HuH-7.5 (cell line): ENCODE measurements around the gene SVIL.
A peak's percentile ranks its signal among the peaks of the same experiment; 100 is the strongest.
"Not testable (repeated sequence)": the region's sequence is repeated elsewhere in the genome, so short reads cannot be mapped to it uniquely, and the experiment has no call there.

Experiments
- DNase-seq: peaks from one replicate; pipeline ENCODE4 v3.0.0; 2011; ENCODE audit warnings: low spot score

Gene SVIL

DNA sequence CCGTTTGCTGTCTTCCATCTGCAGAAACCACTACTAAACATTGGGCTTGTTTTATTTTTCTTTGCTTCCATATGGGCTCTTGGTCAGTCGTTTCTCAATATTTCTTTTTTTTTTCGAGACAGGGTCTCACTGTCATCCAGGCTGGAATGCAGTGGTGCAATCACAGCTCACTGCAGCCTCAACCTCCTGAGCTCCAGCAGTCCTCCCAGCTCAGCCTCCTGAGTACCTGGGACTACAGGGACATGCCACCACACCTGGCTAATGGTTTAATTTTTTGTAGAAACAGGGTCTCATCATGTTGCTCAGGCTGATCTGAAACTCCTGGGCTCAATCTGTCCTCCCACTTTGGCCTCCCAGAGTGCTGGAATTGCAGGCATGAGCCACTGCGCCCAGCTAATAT lies 182.8 kb downstream of the SVIL start:
- DNase-seq = no peak

DNA sequence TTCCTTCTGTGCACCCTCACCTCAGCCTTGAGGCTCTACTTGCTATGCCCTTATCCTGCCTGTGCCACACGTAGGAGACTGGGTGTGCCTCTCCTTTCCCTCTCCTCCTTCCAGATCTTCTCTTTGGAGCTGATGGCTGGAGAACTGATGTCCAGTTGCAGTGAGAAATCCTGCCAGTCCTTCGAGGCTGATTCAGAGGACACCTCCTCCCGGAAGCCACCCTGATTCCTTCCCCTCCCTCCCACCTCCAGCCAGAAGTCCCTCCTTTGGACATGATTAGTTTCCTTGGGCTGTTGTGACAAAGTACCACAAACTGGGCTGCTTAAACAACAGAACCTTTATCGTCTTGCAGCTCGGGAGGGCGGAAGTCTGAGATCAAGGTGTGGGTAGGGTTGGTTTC lies 184.4 kb downstream of the SVIL start:
- no peak for DNase-seq

GRCh38 chr10:29448756-29449592 lies 185.8 kb downstream of the SVIL start:
- DNase-seq = peak; percentile 44

- no peak for DNase-seq
Observed at GRCh38 chr10:29448125-29448524, 186.6 kb downstream of the SVIL start.

DNA sequence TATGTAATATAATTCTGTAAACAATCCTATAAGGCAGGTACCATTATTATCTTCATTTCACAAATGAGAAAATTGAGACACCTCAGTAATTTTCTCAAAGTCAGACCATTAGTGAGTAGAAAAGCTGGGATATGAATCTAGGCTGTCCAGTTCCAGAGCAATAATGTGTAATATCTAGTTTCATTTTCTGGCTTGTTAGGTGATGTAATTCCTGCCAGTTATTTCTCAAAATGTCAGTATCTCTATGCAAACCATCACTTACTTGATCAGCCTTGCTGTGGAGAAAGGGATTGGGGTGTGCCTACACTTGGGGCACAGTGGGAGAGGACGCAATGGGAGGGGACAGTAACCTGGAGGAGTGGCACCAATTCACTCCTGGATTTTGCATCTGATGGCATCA lies 188.4 kb downstream of the SVIL start:
- no peak for DNase-seq

DNA sequence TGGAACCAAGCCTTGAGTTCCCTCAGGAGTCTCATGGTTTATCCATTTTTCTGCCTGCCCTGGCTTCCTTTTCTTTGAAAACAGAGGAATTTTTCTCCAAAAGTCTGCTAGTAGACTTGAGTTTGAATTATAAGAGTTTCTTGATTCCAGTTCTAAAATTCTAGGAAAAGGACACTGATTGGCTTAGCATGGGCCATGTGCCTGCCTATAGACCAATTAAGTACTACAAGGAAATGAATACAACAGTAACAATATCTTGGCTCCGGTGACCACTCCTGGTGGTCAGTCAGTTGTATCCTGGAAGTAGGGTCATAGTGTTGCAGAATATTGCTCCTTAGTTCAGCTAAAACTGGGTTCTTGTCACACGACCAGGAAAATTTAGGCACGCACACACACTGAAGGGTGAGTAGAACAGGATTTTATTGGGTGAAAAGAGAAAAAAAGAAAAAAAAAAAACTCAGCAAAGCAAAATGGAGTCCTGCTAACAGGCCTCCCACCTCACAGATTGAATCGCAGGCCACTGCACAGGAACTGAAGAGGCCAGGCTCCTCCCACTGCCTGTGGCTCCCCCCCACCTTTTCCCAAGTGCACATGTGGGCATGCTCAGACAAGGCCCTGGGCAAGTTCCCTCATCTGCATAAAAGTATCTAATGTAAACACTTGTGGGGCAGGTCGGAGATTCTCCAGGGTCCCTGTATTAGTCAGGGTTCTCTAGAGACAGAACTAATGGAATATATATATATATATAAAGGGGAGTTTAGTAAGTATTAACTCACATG lies 190.8 kb downstream of the SVIL start:
- DNase-seq = no peak

DNA sequence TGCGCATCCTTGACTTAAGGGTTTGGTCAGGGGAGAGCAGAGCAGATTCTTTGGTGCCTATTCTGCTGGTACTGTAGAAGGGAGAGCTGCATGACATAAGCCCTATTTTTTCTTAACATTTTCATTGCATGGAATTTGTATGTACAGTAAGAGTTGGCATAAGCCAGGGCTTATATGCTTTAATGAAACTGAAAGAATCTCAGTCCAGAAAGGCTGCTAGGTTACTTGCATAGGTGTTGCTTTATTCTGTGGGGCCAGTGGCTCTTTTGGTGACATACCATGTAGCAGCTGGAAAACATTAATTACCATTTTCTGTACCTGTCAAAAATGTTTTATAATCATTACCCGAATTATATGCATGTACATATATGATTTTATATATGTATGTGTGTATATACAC lies 193.8 kb downstream of the SVIL start:
- DNase-seq = no peak

DNA sequence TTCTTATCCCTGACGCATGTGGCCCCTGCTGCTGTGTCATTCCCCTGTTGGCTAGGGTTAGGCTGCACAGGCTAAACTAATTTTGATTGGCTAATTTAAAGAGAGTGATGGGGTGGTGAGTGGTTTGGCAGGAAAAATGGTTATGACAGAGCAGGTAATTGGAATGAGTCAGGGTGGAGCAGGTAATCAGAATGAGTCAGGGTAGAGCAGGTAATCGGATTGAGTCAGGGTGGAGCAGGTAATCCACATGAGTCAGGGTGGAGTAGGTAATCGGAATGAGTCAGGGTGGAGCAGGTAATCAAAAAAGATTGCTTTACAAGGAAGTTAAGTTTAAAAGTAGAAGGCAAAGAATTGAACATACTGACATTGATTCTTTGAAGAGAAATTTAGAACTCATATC lies 195.8 kb downstream of the SVIL start:
- DNase-seq = not testable (repeated sequence)

GRCh38 chr10:29438271-29438670 lies 196.5 kb downstream of the SVIL start:
- DNase-seq = no peak

- no peak for DNase-seq
Observed at GRCh38 chr10:29437871-29438270, 196.9 kb downstream of the SVIL start.

DNA sequence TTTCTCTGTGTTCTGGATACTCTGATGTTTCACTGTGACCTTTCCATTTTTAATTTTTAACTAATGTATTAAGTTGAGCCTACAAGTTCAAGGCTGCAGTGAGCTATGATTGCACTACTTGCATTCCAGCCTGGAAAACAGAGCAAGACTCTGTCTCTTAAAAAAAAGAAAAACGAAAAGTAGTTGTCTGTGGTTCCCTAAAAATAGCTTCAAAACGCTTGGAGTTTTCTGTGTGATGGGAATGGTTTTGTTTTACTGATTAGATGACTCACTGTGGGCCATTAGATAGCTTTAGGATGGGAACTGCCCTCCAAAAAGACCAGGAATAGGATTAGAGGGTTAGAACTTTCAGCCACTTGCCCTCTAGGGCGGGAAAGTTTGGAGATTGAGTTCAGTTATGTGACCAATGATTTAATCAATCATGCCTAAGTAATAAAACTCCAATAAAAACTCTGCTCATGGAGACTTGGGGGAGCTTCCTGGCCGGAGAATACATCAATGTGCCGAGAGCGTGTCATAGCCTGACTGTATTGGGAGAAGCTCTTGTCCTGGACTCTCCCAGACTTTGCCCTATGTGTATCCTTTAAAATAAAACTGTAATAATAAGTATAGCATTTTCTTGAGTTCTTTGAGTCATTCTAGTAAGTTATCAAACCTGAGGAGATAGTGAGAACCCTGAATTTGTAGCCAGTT lies 198.8 kb downstream of the SVIL start:
- DNase-seq = no peak

- DNase-seq = no peak
Observed at GRCh38 chr10:29434111-29434510, 200.7 kb downstream of the SVIL start.

DNA sequence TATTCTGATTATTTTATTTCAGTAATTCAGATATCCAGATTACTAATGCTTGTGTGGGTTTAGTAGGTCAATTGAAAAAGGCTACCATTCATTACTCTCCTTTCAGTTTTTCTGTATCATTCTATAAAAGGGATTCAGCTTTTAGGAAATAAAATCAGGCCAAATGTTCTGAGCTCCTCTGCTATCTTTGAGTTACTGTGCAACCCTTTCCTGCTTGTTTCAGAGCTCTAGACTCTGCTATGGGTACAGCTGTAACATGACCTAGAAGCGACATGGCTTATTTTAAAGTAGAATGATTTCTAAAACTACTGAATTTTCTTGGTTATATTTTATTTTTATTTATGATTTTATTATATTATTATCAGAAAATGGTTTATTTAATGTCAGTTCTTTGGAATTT lies 203.1 kb downstream of the SVIL start:
- no peak for DNase-seq

- DNase-seq = no peak
Observed at GRCh38 chr10:29430101-29430500, 204.7 kb downstream of the SVIL start.

- DNase-seq = no peak
Observed at GRCh38 chr10:29428486-29428885, 206.3 kb downstream of the SVIL start.

GRCh38 chr10:29427667-29428066 lies 207.1 kb downstream of the SVIL start:
- DNase-seq = no peak

- no peak for DNase-seq
Observed at GRCh38 chr10:29426420-29426819, 208.4 kb downstream of the SVIL start.

DNA sequence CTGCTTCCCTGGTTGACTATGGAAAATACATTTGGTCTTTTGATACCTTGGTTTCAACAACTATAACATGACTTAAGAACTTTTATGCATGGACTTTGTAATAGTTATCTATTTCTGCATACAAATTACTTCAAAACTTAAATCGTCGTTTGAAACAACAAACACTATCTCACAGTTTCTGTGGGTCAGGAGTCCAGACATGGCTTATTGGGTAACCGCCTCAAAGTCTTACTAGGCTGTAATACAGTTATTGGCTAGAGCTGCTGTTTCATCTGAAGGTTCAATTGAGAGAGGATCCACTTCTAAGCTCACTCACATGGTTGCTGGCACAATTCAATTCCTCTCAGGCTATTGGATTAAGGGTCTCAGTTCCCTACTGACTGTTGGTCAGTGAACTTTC lies 210.8 kb downstream of the SVIL start:
- DNase-seq = no peak

DNA sequence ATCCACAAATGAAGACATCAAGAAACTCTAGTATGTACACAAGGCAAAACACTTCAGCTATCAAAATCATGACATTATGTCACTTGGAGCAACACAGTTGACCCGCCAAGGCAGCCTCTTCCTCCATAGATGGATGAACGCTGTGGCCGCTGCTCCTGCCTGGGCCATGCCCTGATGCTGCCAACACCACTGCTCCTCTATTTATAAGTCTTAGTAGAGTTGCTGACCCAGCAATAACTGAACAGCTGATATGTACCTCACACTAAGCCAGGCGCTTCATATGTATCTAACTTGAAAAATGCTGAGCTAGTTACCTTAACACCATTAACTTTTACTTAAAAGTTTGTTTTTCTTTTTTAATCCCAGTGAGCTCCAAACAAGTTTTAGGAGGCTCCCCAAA lies 214.0 kb downstream of the SVIL start:
- no peak for DNase-seq

GRCh38 chr10:29417324-29417723 lies 217.4 kb downstream of the SVIL start:
- no peak for DNase-seq

GRCh38 chr10:29415876-29416275 lies 218.9 kb downstream of the SVIL start:
- DNase-seq = no peak

DNA sequence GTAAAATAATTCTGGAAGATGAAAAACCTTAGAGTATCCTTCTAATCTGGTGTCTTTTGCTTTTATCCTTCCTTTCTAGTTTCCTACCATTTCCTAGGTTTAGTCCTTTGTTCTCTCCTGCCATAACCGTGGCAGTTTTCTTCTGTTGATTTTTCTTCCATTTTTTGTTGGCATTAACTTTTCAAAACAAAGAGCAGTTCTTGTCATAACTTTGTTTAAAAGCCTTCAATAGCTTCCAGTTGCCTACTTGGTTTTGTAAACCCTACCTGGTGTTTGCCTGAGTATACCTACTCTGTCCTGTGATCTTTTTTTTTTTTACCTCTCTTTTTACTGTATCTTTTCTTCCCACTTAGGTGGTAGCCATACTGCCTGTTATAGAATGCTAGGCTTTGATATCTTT lies 220.3 kb downstream of the SVIL start:
- DNase-seq = no peak

DNA sequence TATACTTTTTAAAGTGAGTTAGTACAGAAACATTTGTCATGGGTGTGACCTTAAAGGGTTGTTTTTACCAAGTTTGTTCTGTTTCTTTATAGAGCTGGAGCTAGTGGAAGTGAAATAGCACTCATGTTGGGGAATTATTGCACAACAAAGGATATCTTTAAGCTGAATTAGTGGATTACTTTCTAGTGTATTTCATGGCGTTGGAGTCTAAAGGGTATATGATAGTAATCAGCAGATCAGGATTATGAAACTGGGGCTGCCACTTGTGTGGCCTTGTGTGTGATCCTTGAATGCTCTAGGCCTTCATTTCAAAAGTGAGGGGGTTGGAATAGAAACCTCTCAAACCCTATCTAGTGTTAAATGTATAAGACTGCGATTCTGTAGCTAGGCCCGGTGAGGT lies 222.3 kb downstream of the SVIL start:
- no peak for DNase-seq
